ENCODE results near the gene TRPM3.

TRPM3 gene

GRCh38 chr9:70678153-70678552 lies 443.3 kb downstream of the TRPM3 start:
- Histone ChIP-seq H3K4me3 (ENCODE audit: low read depth, low read length) (no peak overlapping the region), H3K4me1 (ENCODE audit: control insufficient read depth, insufficient read depth, low read length) (peaks cover 3% of the 10 kb centered on the region; the same call in 1 of the 2 replicates), H3K27ac (ENCODE audit: extremely low read depth, low read depth, low read length) (no peak overlapping the region), H3K9me3 (ENCODE audit: control insufficient read depth, insufficient read depth, low read depth, low read length) (no peaks in the 10 kb centered on the region), H3K36me3 (ENCODE audit: control insufficient read depth in 2 of 2, insufficient read depth in 1 of 2, low read length in 2 of 2) (no peaks in the 10 kb centered on the region)
- ChIA-PET CTCF (no interaction called here), POLR2A (interaction anchor here (0.7 kb wide), 1 partner anchor 17 kb away, joined by 3 read pairs; no protein-coding TSS in a partner anchor)
- TF ChIP-seq KLF16 (tag by site-specific recombination; IDR thresholded peaks at IDR 0.05) (no peak), TRIM28 (IDR thresholded peaks at IDR 0.05; ENCODE audit: borderline replicate concordance, low read length) (no peak), ZNF37A (tag by site-specific recombination; IDR thresholded peaks at IDR 0.05) (no peak)

GRCh38 chr9:70677055-70677735 lies 444.2 kb downstream of the TRPM3 start:
- TF ChIP-seq ZNF473 (tag by site-specific recombination; IDR thresholded peaks at IDR 0.05) (no peak), ZNF433 (tag by site-specific recombination; IDR thresholded peaks at IDR 0.05; ENCODE audit: low read depth) (no peak), ZNF514 (tag by site-specific recombination; IDR thresholded peaks at IDR 0.05) (no peak), ZNF580 (tag by site-specific recombination; IDR thresholded peaks at IDR 0.05) (no peak), ZSCAN30 (tag by site-specific recombination; IDR thresholded peaks at IDR 0.05) (no peak), ZNF660 (tag by site-specific recombination; IDR thresholded peaks at IDR 0.05) (no peak), ZNF837 (tag by site-specific recombination; IDR thresholded peaks at IDR 0.05) (no peak), PRDM4 (tag by site-specific recombination; IDR thresholded peaks at IDR 0.05) (no peak), BCL6B (tag by site-specific recombination; IDR thresholded peaks at IDR 0.05) (no peak)
- peaks cover 3% of the 10 kb centered on the region; the same call in 1 of the 2 replicates for H3K4me1 ChIP-seq (ENCODE audit: control insufficient read depth, insufficient read depth, low read length)
- CTCF ChIA-PET: interaction anchor here (0.6 kb wide), 1 partner anchor 41 kb away, joined by 4 read pairs; no protein-coding TSS in a partner anchor
- POLR2A ChIA-PET: interaction anchor here (0.7 kb wide), 2 partner anchors 18 to 597 kb away, joined by 3 to 6 read pairs; no protein-coding TSS in a partner anchor
- no peak overlapping the region for H3K4me3 ChIP-seq (ENCODE audit: low read depth, low read length)
- H3K27ac ChIP-seq (ENCODE audit: extremely low read depth, low read depth, low read length): no peak overlapping the region
- no peaks in the 10 kb centered on the region for H3K9me3 ChIP-seq (ENCODE audit: control insufficient read depth, insufficient read depth, low read depth, low read length)
- no peaks in the 10 kb centered on the region for H3K36me3 ChIP-seq (ENCODE audit: control insufficient read depth in 2 of 2, insufficient read depth in 1 of 2, low read length in 2 of 2)

- CTCF ChIA-PET: interaction anchor here (1.0 kb wide), 1 partner anchor 10 kb away, joined by 3 read pairs; no protein-coding TSS in a partner anchor
Measured at GRCh38 chr9:70675868-70676370, 445.5 kb downstream of the TRPM3 start.

More at GRCh38 chr9:70675868-70676370, 445.5 kb downstream of the TRPM3 start:
- Histone ChIP-seq H3K4me1 (ENCODE audit: control insufficient read depth, insufficient read depth, low read length) (peaks cover 3% of the 10 kb centered on the region; the same call in 1 of the 2 replicates), H3K27ac (ENCODE audit: extremely low read depth, low read depth, low read length) (no peak overlapping the region), H3K36me3 (ENCODE audit: control insufficient read depth in 2 of 2, insufficient read depth in 1 of 2, low read length in 2 of 2) (no peaks in the 10 kb centered on the region), H3K4me3 (ENCODE audit: low read depth, low read length) (no peak overlapping the region), H3K9me3 (ENCODE audit: control insufficient read depth, insufficient read depth, low read depth, low read length) (no peaks in the 10 kb centered on the region)
- POLR2A ChIA-PET: no interaction called here
- no peak for TF ChIP-seq ZSCAN18 (tag by site-specific recombination; IDR thresholded peaks at IDR 0.05)
- TF ChIP-seq REST (tag by site-specific recombination; IDR thresholded peaks at IDR 0.05): no peak
- 0 out of 2 replicates have a peak, but pooled peaks have one; percentile 38 for TF ChIP-seq BCL6B (tag by site-specific recombination; IDR thresholded peaks at IDR 0.05)
